GM08714 (cell line): Measurements from ENCODE around the gene TNIK.
"Not testable (repeated sequence)": the region's sequence is repeated elsewhere in the genome, so short reads cannot be mapped to it uniquely, and the experiment has no call there.

ENCODE experiments used
- H3K4me3 ChIP-seq: fragments of 200-500 bp; sonication (Bioruptor generic); 2 replicates; pipeline ENCODE4 v1.5.1; 2014; ENCODE audit warnings: mild to moderate bottlenecking, low read length, inconsistent platforms
- ZNF274 ChIP-seq: IDR thresholded peaks from 2 replicates; pipeline ENCODE4 v1.6.1; 2012; ENCODE audit warnings: mild to moderate bottlenecking, low read depth, low read length

TNIK gene

DNA sequence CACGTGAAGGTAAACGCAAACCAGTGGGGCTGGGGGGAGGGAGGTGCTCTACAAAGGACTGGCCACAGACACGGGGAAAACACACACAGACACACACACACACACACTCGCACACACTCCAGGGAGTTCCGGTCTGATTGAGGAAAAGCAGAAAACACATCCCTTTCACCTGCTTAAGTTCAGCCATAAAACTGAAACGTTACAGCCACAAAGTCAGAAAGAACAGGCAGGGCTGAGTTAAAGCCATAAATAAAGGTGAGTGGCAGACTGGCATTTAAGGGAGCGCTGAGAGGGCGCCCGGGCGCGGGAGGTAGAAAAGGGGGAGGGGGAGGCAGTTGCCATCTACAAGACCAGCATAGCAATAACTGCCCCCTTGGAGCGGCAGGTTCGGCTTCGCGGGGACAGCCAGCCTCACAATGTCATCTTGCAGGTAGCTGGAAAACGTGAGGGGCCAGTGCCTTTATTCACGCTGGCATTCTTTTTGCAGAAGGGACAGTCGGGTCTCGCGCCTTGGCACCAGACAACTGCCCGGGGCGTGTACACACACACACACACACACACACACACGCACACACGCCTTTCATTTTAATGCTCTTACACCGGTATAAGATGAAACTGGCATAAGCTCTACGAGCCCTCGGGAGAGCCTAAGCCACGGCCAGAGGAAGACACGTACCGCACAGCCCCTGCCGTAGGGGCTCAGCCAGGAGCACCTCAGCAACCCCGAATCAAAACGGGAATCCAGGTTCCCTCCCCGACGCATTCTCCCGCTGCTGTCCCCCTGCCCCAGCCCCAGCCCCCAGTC lies 866 bp downstream of the TNIK start:
- H3K4me3 ChIP-seq, result peak overlapping the region; percentile 97
- TF ChIP-seq ZNF274, result no peak

DNA sequence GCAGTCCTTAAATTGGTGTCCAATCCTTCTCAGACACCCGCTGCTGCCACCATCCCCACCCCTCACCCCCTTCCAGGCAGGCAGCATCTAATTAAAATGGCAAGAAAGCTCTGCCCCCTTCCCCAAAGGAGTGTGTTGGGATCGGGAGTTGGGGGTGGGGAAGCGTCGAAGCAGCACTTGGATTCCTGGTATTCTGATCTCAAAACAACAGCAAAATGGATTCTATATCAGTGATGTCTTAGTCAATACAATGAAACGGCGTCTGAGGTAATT lies 1.4 kb downstream of the TNIK start:
- no peak for TF ChIP-seq ZNF274
- peak overlapping the region; percentile 97 for H3K4me3 ChIP-seq

DNA sequence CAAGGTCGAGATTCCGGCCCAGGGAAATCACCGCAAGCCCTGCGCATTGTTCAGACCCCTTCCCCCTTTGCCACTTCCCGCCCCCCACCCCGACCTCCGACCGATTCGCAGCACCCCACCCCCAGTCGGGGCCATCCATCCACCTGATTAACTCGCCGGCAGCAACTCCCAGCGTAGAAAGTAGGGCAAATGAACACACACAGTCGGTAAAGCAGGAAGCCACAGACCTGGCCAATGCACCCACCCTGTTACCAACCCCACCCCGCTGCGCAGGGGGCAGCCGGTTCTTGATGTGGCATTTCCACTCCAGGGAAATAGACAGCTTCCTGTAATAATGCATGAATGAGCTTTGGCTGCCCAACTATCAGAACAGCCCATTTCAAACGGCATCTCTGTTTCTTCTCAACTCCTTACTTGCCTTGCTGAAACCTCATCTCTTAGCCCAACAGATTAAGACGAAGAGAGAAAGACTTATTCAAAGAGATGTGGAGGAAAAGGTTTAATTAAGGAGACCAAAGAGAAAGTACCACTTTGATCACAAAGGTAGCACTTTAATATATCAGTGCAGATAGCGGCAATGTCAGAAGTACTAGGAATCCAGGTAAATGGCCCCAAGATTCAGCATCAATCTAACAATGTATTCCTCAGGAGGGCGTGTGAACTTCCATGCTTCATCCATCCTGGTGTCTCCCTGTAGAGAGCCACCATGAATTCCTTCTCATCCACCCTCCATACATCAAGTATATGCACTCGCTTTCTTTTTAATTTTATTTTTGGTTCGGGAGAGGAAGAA lies 1.9 kb downstream of the TNIK start:
- peak overlapping the region; percentile 97 for H3K4me3 ChIP-seq
- TF ChIP-seq ZNF274, result no peak

DNA sequence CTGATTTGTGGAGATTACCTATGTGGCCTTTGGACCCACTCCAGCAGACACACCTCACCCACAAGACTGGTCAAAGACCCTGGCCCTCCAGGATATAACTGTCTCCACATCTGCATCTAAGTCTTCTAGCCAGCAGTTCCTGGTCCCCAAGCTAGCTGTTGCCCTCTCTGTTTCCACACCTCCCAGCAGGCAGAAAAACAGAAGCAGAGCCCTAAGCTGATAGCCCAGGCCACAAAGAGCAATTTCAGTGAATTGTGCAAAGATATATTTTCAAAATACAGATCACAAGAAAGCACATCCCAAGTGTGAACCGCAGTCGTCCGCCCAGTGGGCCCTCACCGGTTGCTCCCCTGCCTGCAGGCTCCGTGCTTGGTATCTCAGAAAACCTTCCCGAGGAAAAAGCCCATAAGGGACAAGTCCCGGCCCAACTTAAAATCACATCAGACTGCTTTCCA lies 2.6 kb downstream of the TNIK start:
- peak overlapping the region; percentile 97 for H3K4me3 ChIP-seq
- no peak for TF ChIP-seq ZNF274

DNA sequence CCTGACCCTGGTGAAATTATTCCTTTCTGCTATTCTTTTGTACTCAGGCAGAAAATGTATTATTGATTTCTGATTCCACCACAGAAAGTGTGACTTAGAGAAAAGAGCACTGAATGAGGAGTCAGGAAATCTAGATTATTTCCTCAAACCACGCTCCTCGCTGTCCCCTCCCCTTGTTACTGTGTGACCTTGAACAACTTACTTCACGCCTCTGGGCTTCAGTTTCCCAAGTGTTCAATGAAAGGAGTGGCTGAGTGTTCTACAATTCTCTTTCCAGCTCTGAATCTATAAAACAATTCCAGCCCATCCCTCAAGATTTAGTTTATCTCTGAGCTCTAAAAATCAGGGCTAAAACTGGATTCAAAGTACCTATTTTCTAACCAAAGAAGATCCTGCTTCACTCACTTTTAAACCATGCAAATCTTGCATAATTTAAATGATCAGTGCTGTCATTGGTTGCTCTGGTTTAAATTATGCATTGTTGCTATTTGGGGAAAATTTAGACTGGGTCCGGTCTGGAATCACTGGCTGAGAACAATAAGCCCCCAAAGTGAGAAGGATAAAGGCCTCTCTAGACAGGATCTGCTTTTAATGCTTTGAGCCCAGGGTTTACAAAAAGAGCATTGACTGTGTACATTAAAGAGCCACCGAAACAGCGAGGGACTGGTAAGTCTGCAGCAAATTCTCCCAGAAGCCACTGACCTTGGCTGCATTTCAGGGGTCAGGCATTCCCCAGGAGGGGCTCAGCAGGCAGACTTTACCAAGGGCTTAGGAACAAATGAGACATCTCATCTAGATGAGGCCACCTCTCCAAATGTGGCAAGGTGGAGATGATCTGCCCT lies 3.2 kb downstream of the TNIK start:
- no peak for TF ChIP-seq ZNF274
- H3K4me3 ChIP-seq, result peak overlapping the region; percentile 97

DNA sequence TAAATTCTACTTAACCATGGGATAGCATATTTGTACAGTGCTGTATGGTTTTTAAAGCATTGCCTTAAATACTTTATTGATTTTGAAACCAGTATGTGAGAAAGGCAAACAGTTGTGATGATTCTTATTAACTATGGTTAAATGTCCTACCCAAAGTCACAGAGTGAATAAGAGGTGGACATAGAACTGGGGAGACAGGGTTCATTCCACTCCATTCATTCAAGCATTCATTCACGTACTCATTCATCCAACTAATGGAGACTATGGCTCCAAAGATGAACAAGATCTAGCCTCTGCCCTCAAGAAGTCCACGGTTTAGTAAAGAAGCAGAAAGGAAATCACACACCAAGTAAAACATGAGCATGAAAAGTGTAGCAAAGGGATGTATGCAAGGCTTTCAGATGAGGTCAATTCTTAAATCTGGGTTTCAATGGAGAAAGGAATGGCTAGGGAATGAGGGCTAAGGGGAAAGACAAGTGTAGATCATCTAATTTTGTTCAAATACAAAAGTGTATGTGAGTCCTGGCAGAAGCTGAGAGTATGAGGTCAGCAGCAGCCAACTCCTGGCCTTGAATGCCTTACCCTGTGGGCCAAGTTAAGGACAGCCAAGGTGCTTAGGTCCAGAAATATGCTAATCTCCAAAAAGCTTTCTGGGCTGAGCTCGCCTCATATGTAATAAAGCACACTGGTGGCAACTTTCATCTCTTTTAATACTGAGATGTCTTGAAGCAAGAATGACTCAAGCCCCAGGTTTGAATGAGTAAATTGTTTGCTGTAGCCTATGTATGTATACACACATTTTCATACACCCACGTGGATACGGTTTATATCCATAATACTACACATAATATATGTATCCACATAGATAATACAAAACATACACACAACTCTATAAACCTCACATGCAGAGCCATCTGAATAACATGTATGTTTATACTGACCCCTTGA lies 4.3 kb downstream of the TNIK start:
- TF ChIP-seq ZNF274, result no peak

DNA sequence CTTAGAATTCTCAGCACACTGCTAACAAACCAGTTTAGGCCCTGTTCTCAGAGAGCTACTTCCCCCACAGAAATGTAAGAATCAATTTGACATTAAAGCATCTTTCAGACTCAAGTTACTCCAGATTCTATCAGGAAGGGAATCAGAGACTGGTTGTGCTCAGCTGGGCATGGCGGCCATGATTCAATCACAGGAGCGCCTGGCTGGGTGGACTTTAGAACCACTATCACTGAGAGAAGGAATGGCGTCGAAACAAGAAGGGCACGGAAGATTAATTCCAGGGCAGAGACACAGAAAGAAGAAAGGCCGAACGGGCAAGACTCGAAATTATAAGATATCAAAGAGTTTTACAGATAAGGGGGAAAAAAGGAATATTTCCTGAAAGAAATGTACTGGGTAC lies 6.2 kb downstream of the TNIK start:
- H3K4me3 ChIP-seq, result no peak overlapping the region
- TF ChIP-seq ZNF274, result no peak

More for the DNA sequence above, 4.3 kb downstream of the TNIK start:
- H3K4me3 ChIP-seq, result peak overlapping the region; percentile 97; the same call in 1 of the 2 replicates

DNA sequence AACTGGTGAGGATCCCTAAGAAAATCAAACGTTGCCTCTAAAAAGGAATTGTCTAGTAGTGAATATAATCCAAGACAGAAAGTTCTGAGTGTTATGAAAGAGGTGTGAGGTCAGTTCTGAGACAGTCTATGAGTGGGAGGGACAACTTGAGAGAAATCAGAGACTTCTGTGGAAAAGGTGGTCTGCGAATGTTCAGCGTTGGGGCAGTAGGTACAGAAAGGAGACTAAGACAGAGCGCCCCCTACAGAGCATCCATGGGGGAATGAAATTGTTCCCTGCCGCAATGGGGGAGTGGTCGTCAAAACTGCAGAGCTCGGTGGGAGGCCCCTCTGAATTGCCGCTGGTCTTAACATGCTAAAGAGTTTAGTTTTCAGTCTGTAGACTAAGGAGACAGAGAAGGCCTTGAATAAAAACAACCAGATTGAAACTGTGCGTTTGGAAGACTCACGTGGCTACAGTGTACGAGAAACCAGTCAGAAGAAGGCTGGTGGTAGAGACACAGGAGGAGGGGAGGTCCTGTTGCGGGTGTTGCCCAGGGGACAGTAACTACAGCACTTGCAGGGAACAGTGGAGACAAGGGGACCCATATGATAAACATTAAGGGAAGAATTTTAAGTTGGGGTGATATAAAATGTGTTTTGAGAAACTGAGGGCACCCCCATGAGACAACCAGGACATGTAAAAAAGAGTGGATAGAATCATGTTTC lies 6.9 kb downstream of the TNIK start:
- no peak for TF ChIP-seq ZNF274
- no peak overlapping the region for H3K4me3 ChIP-seq

DNA sequence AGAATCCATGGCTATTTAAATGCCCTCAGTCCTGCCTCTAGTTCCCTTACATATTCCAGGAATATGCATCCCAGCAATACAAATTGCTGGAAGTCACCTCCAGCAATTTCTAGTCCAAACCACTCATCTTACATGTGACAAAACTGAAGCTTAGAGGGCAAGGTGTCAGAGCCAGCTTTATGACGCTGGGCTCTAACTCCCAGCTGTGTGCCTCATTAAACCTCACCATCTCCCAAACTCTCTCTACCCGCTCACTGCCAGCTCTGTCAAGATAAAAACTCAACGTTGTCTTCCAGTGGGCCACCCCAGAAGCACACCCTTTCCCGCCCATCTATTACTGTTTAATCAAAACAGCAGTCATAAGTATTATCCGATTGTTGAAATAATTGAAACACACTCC lies 7.9 kb downstream of the TNIK start:
- no peak for TF ChIP-seq ZNF274
- no peak overlapping the region for H3K4me3 ChIP-seq

DNA sequence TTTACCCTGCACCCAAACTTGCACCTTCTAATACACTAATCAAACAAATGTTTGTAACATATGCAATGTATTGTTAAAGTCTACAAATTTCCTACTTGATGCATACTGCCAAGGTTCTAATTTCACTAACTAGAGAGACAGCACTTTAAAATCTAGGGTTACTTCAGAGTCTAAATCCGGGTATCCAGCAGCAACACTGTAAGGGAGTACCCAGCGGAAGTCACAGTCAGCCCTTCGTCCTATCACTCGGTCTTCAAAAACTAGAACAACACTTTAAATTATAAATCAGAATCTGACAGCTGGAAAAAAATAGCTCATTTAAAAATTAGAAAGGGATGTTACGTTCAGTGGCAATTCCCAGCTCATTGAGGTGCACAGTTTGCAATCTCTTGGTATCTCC lies 8.3 kb downstream of the TNIK start:
- no peak overlapping the region for H3K4me3 ChIP-seq
- no peak for TF ChIP-seq ZNF274

DNA sequence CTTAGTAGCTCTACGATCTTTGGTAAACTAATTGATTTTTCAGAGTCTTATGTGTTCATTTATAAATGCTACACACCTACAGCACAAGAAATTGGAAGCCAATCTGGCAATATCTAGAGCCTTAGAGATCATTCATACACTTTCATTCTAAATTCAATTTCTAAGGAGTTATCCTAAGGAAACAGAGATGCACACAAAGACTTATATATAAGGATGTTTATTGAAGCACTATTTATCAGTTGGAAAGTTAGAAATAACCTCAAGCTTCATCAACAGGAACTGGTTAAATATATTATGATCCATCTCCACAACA lies 12.7 kb downstream of the TNIK start:
- H3K4me3 ChIP-seq, result not testable (repeated sequence)

DNA sequence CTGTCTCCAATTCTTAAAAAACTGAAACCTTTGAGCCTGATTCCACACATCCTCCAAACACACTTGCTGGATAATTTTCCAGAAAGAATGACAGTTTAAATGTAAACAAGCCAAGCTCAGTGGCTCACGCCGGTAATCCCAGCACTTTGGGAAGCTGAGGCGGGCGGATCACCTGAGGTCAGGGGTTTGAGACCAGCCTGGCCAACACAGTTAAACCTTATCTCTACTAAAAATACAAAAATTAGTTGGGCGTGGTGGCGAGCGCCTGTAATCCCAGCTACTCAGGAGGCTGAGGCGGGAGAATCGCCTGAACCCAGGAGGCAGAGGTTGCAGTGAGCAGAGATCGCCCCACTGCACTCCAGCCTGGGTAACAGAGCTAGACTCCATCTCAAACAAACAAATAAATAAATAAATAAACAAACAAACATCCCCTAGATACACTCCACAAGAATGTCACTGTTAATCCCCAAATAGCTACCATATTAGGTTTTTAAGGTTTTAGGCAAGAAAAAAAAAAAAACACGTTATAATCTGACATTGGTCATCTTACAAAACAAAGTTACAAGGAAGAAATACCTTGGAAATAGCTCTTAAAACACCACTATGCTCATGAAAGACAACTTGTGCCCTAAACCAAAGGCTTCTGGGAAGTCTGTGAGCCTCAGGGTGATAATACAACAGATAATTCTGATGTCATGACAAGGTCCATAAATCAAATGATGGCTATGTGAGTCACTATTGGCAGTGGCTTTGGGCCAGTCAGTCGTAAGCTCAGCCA lies 13.2 kb downstream of the TNIK start:
- TF ChIP-seq ZNF274, result no peak
- H3K4me3 ChIP-seq, result no peak overlapping the region; the same call in 1 of the 2 replicates
